Mucosa of rectum (tissue), 2 donors: ENCODE data around the gene RALBP1.

Source experiments
- H3K27ac ChIP-seq, 2 donors: one replicate each; pipeline ENCODE4 v1.7.0; 2013; ENCODE audit warnings: inconsistent platforms in 2 of 2, low read depth in 2 of 2, low read length in 2 of 2
- H3K27me3 ChIP-seq, 2 donors: one replicate each; pipeline ENCODE4 v1.7.0; 2013; ENCODE audit warnings: low read length in 2 of 2; ENCODE audit not compliant: control insufficient read depth in 2 of 2, insufficient read depth in 2 of 2
- H3K36me3 ChIP-seq, 2 donors: one replicate each; pipeline ENCODE4 v1.7.0; 2013; ENCODE audit warnings: low read length in 2 of 2; ENCODE audit not compliant: control insufficient read depth in 2 of 2, insufficient read depth in 2 of 2
- H3K4me1 ChIP-seq, 2 donors: one replicate each; pipeline ENCODE4 v1.7.0; 2013; ENCODE audit warnings: low read length in 2 of 2, mild to moderate bottlenecking in 1 of 2; ENCODE audit not compliant: control insufficient read depth in 2 of 2, insufficient read depth in 2 of 2
- H3K4me3 ChIP-seq, 2 donors: one replicate each; pipeline ENCODE4 v1.7.0; 2013; ENCODE audit warnings: low read length in 2 of 2
- H3K9ac ChIP-seq, 2 donors: one replicate each; pipeline ENCODE4 v1.7.0; 2013; ENCODE audit warnings: low read length in 2 of 2, low read depth in 1 of 2, mild to moderate bottlenecking in 1 of 2
- H3K9me3 ChIP-seq, 2 donors: one replicate each; pipeline ENCODE4 v1.7.0; 2013; ENCODE audit warnings: low read length in 2 of 2; ENCODE audit not compliant: control insufficient read depth in 2 of 2
- donor health status: healthy.
- donor health status: Normal muscosa, but diverticular disease.

The RALBP1 gene

GRCh38 chr18:9577361-9577760 is 102.0 kb downstream of the RALBP1 start:
- no peak overlapping the region for H3K27ac ChIP-seq
- H3K4me1 ChIP-seq: peaks cover 0 to 9% of the 10 kb centered on the region in 2 donors
- H3K36me3 ChIP-seq: peaks cover 13 to 18% of the 10 kb centered on the region in 2 donors
- H3K9ac ChIP-seq: no peak overlapping the region
- no peaks in the 10 kb centered on the region for H3K9me3 ChIP-seq
- H3K27me3 ChIP-seq: no peaks in the 10 kb centered on the region
- H3K4me3 ChIP-seq: no peak overlapping the region

GRCh38 chr18:9578306-9578705 is 103.0 kb downstream of the RALBP1 start:
- no peak overlapping the region for H3K4me3 ChIP-seq
- H3K9ac ChIP-seq: no peak overlapping the region
- H3K27ac ChIP-seq: no peak overlapping the region
- H3K9me3 ChIP-seq: no peaks in the 10 kb centered on the region
- no peaks in the 10 kb centered on the region for H3K27me3 ChIP-seq
- H3K4me1 ChIP-seq: peaks cover 0 to 9% of the 10 kb centered on the region in 2 donors
- peaks cover 13 to 24% of the 10 kb centered on the region in 2 donors for H3K36me3 ChIP-seq

- Histone ChIP-seq H3K27ac (no peak overlapping the region), H3K4me1 (no peaks in the 10 kb centered on the region), H3K27me3 (no peaks in the 10 kb centered on the region), H3K9me3 (no peaks in the 10 kb centered on the region), H3K9ac (no peak overlapping the region), H3K36me3 (peaks cover 18 to 23% of the 10 kb centered on the region in 2 donors), H3K4me3 (no peak overlapping the region)
These were observed 106.4 kb downstream of the RALBP1 start for GRCh38 chr18:9581667-9582066.

DNA sequence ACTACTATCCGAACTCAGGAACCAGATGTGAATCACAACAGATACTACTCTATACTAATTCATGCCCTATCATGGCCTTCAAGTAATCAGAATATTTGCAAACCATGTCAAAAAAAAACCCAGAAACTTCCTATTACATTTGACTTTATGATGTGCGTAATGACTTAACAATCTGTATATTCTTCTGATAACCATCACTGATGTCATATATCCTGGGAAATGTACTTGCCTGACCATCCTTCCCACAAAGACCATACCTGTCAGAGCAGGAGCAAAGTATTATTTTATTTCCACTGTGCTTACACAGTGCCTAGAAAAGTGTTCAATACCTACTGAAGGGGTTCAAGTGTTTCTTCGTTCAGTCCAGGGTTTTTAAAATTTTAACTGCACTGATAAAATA is 111.5 kb downstream of the RALBP1 start:
- peaks cover 19 to 25% of the 10 kb centered on the region in 2 donors for H3K36me3 ChIP-seq
- no peaks in the 10 kb centered on the region for H3K9me3 ChIP-seq
- no peaks in the 10 kb centered on the region for H3K27me3 ChIP-seq
- no peak overlapping the region for H3K9ac ChIP-seq
- H3K4me3 ChIP-seq: no peak overlapping the region
- no peaks in the 10 kb centered on the region for H3K4me1 ChIP-seq
- H3K27ac ChIP-seq: no peak overlapping the region
